HepG2 (cell line): ENCODE measurements around the gene ZNF853. TPM values are rescaled to one million over a fixed set of nuclear protein-coding genes. Genes with fewer than 3 reads are reported as not detected.

Experiments
- ATAC-seq: fragments of 200-7000 bp; cut with Tn5 transposase; 3 replicates; pipeline ENCODE4 v1.9.1; 2020; ENCODE audit warnings: mild to moderate bottlenecking, moderate library complexity
- BruUV-seq: library from RNA; stranded (reverse); fragments of 400-500 nt; replicated peaks from 2 replicates; lab custom pipeline; 2021; lab: Mats Ljungman, UMichigan
- CTCF ChIA-PET: fragments of 300-600 bp; formaldehyde crosslinking; extraction: SDS; loops from one replicate; lab custom pipeline; 2021; ENCODE audit warnings: low total read pairs, inconsistent platforms, low intra/inter-chr PET ratio; lab: Yijun Ruan, JAX
- POLR2A ChIA-PET: fragments of 350-600 bp; sonication (Branson Sonifier 250); formaldehyde crosslinking; loops from one replicate; lab custom pipeline; 2020; ENCODE audit warnings: antibody characterized with exemption, inconsistent platforms; lab: Yijun Ruan, JAX
- DNase-seq: peaks from one replicate; pipeline ENCODE4 v3.0.0-alpha.2; 2015; ENCODE audit warnings: low spot score
- FAIRE-seq: peaks from 3 replicates; lab custom pipeline; 2011; peaks lifted over from hg19 to GRCh38; lab: Jason Lieb, UNC
- H2AFZ ChIP-seq: one replicate; pipeline ENCODE4 v1.6.1; 2011; ENCODE audit warnings: low read length, inconsistent platforms
- H3K27ac ChIP-seq: fragments of 300-600 bp; 3 replicates; pipeline ENCODE4 v1.8.0; 2011; ENCODE audit warnings: mixed run types, mild to moderate bottlenecking, mixed read lengths, low read length, inconsistent platforms; ENCODE audit not compliant: insufficient read depth; ENCODE audit errors: extremely low read length
- H3K27me3 ChIP-seq, 2 experiments: fragments of 200-600 bp in 1 of 2; 2 replicates in 1 of 2; 3 replicates in 1 of 2; pipeline versions ENCODE4 v1.6.0 to v1.8.0; 2011; ENCODE audit warnings: low read length in 2 of 2, mild to moderate bottlenecking in 2 of 2, moderate library complexity in 2 of 2, inconsistent platforms in 1 of 2; ENCODE audit not compliant: insufficient read depth in 2 of 2, control insufficient read depth in 1 of 2
- H3K36me3 ChIP-seq, 2 experiments: fragments of 200-600 bp in 1 of 2; replicated peaks in 1 of 2; 2 replicates in 1 of 2; 3 replicates in 1 of 2; pipeline versions ENCODE4 v1.5.1 to v1.8.0; 2011; ENCODE audit warnings: low read length in 2 of 2, inconsistent platforms in 1 of 2; ENCODE audit not compliant: insufficient read depth in 2 of 2, control insufficient read depth in 1 of 2
- H3K4me1 ChIP-seq: 2 replicates; pipeline ENCODE4 v1.5.1; 2012; ENCODE audit warnings: low read length, inconsistent platforms; ENCODE audit not compliant: insufficient read depth
- H3K4me2 ChIP-seq: 2 replicates; pipeline ENCODE4 v1.6.0; 2011; ENCODE audit warnings: low read depth, low read length, inconsistent platforms
- H3K4me3 ChIP-seq, 3 experiments: fragments of 200-600 bp in 1 of 3; sonication (generic), shearing (Covaris generic) in 1 of 3; replicated peaks in 1 of 3; 2 replicates each; pipeline ENCODE4 v1.5.1; 2011 to 2016; ENCODE audit warnings: low read length in 3 of 3, inconsistent platforms in 2 of 3, low read depth in 2 of 3, mild to moderate bottlenecking in 2 of 3, control low read depth in 1 of 3, mixed read lengths in 1 of 3; ENCODE audit not compliant: insufficient read depth in 1 of 3
- H3K79me2 ChIP-seq: one replicate; pipeline ENCODE4 v1.6.1; 2011; ENCODE audit warnings: low read length, inconsistent platforms; ENCODE audit not compliant: insufficient read depth
- H3K9ac ChIP-seq: 2 replicates; pipeline ENCODE4 v1.6.0; 2011; ENCODE audit warnings: mild to moderate bottlenecking, low read depth, low read length, inconsistent platforms; ENCODE audit not compliant: insufficient read depth
- H3K9me3 ChIP-seq: 2 replicates; pipeline ENCODE4 v1.5.1; 2012; ENCODE audit warnings: mild to moderate bottlenecking, low read length
- H4K20me1 ChIP-seq: 2 replicates; pipeline ENCODE4 v1.6.0; 2011; ENCODE audit warnings: inconsistent platforms, mild to moderate bottlenecking, low read length, moderate library complexity; ENCODE audit not compliant: insufficient read depth
- ATAD3A ChIP-seq: sonication (generic); formaldehyde crosslinking; IDR thresholded peaks from 2 replicates; pipeline ENCODE4 v1.4.0; 2020; ENCODE audit warnings: missing genetic modification reagents
- ELF3 ChIP-seq: IDR thresholded peaks from 2 replicates; pipeline ENCODE4 v1.6.1; 2016; ENCODE audit warnings: missing genetic modification reagents, missing compliant biosample characterization
- FLYWCH1 ChIP-seq: sonication (generic); formaldehyde crosslinking; IDR thresholded peaks from 2 replicates; pipeline ENCODE4 v1.8.1; 2023; ENCODE audit warnings: mild to moderate bottlenecking, missing genetic modification reagents
- GTF3A ChIP-seq: sonication (generic); formaldehyde crosslinking; conservative IDR thresholded peaks from 2 replicates; pipeline ENCODE4 v1.4.0; 2020; ENCODE audit warnings: mild to moderate bottlenecking, missing genetic modification reagents
- HOXA3 ChIP-seq: sonication (generic); formaldehyde crosslinking; IDR thresholded peaks from 2 replicates; pipeline ENCODE4 v1.5.0; 2020; ENCODE audit warnings: missing genetic modification reagents
- KAT2B ChIP-seq: fragments of 150-350 bp; IDR thresholded peaks from 2 replicates; pipeline ENCODE4 v1.6.1; 2014; ENCODE audit warnings: low read depth, low read length, borderline replicate concordance
- KLF6 ChIP-seq: IDR thresholded peaks from 2 replicates; pipeline ENCODE4 v1.8.0; 2016; ENCODE audit warnings: missing biosample characterization, missing genetic modification reagents
- NFKB2 ChIP-seq: sonication (generic); formaldehyde crosslinking; IDR thresholded peaks from 2 replicates; pipeline ENCODE4 v1.4.0; 2020; ENCODE audit warnings: missing genetic modification reagents, borderline replicate concordance
- ZBTB21 ChIP-seq: sonication (generic); formaldehyde crosslinking; IDR thresholded peaks from 2 replicates; pipeline ENCODE4 v1.4.0; 2020; ENCODE audit warnings: missing genetic modification reagents
- ZHX1 ChIP-seq: sonication (generic); formaldehyde crosslinking; IDR thresholded peaks from 2 replicates; pipeline ENCODE4 v1.8.1; 2022; ENCODE audit warnings: low read depth, mild to moderate bottlenecking, missing genetic modification reagents
- ZMAT3 ChIP-seq: sonication (generic); formaldehyde crosslinking; conservative IDR thresholded peaks from 2 replicates; pipeline ENCODE4 v1.7.0; 2021; ENCODE audit warnings: missing genetic modification reagents
- ZNF326 ChIP-seq: sonication (generic); formaldehyde crosslinking; IDR thresholded peaks from 2 replicates; pipeline ENCODE4 v1.4.0; 2020; ENCODE audit warnings: missing genetic modification reagents, borderline replicate concordance
- WGBS: methylation state at CpG from one replicate; pipeline ENCODE4 v1.1.6; 2017; ENCODE audit warnings: low lambda C conversion rate; 5-methylcytosine and 5-hydroxymethylcytosine counted together
- in situ Hi-C: cut with HindIII; loops from 2 replicates; pipeline ENCODE4 v1.10.0; 2017; ENCODE audit warnings: low pct_unique_long_range_greater_than_20kb; ENCODE audit not compliant: extremely low pct_ligation_motif_present
- intact Hi-C: fragments of 100-400 bp; cut with micrococcal nuclease; formaldehyde crosslinking; loops from one replicate; pipeline ENCODE4 v1.10.0; 2022; ENCODE audit not compliant: unreplicated experiment
- polyA plus RNA-seq, 8 experiments: library from polyadenylated mRNA; depleted of rRNA in 3 of 8; stranded (reverse) in 7 of 8; unstranded in 1 of 8; fragments of >200 nt; fragmentation: Illumina TruSeq in 4 of 8; extraction: Trizol in 4 of 8; gene quantifications; 2 replicates each; pipeline versions ENCODE4 v1.2.1 to v1.2.3, GENCODE V29; 2011 to 2016; ENCODE audit warnings: low read depth in 4 of 8, missing spikeins in 1 of 8, mixed read lengths in 1 of 8; ENCODE audit not compliant: insufficient read depth in 1 of 8
- total RNA-seq, 5 experiments: library from RNA; depleted of rRNA; stranded (reverse); fragments of >200 nt; fragmentation: Illumina TruSeq; extraction: Trizol; gene quantifications; 2 replicates each; pipeline ENCODE4 v1.2.3, GENCODE V29; 2016; ENCODE audit warnings: low read depth in 1 of 5
- TF ChIP-seq, protein P1 (sequence below): sonication (generic); formaldehyde crosslinking; IDR thresholded peaks from 2 replicates; pipeline ENCODE4 v1.5.1; 2020; ENCODE audit warnings: mild to moderate bottlenecking, missing genetic modification reagents, moderate library complexity
- TF ChIP-seq, protein P2 (sequence below): sonication (generic); formaldehyde crosslinking; IDR thresholded peaks from 2 replicates; pipeline ENCODE4 v1.4.0; 2020; ENCODE audit warnings: missing genetic modification reagents, borderline replicate concordance
- TF ChIP-seq, protein P3 (sequence below): sonication (generic); formaldehyde crosslinking; IDR thresholded peaks from 2 replicates; pipeline ENCODE4 v1.9.0; 2022; ENCODE audit warnings: missing genetic modification reagents, mild to moderate bottlenecking, borderline replicate concordance

Gene ZNF853
- total and polyA plus RNA-seq, 2 of the 13 experiments (the other 11 are each of a cell fraction or from before 2014, with no cell fraction given): 2.1 to 6.2 TPM

DNA sequence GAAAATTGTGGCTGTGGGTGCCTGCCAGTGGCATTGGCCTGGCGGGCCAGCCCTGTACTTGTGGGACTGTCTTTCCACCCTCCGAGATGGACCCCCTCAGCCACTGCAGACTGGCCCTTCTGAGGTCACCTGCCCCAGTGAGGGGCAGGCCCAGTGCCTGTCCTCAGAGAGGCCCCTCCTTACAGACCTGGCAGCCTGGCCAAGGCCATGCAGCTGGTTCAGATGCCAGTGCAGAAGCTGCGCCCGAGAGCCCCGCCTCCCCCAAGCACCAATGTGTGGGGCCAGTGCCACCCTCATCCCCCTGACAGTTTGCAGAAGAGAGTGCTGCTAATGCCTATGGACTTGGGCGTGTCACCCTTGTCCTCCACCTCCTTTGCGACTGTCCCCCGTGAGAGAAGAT is 31.7 kb downstream of the ZNF853 start:
- intact Hi-C loops: no loop called here
- Histone ChIP-seq H3K9me3 (no peaks in the 10 kb centered on the region), H3K27ac (no peak overlapping the region), H2AFZ (no peak overlapping the region), H4K20me1 (no peaks in the 10 kb centered on the region), H3K4me2 (no peak overlapping the region), H3K36me3 (peaks cover 17 to 45% of the 10 kb centered on the region in 2 experiments; a peak in 4 of 5 replicates), H3K4me1 (no peaks in the 10 kb centered on the region), H3K79me2 (no peaks in the 10 kb centered on the region), H3K27me3 (no peaks in the 10 kb centered on the region), H3K9ac (no peak overlapping the region), H3K4me3 (no peak overlapping the region)
- no peak for ATAC-seq
- ChIA-PET POLR2A (no interaction called here), CTCF (no interaction called here)
- in situ Hi-C loops: no loop called here
- no peak for FAIRE-seq
- 93% methylated on average over 3 of the region's 8 CpGs for whole genome bisulfite sequencing
- no TSS peak for BruUV-seq
- no peak for DNase-seq
- TF ChIP-seq HOXA3 (CRISPR knock-in tag) (no peak), ZHX1 (CRISPR knock-in tag) (no peak), ATAD3A (no peak), ZMAT3 (CRISPR knock-in tag) (no peak), FLYWCH1 (CRISPR knock-in tag) (no peak), ELF3 (CRISPR knock-in tag) (no peak), ZBTB21 (CRISPR knock-in tag) (no peak), KAT2B (no peak), NFKB2 (no peak), KLF6 (CRISPR knock-in tag) (no peak), GTF3A (no peak), ZNF326 (CRISPR knock-in tag) (no peak)
- TF ChIP-seq, protein P1, sequence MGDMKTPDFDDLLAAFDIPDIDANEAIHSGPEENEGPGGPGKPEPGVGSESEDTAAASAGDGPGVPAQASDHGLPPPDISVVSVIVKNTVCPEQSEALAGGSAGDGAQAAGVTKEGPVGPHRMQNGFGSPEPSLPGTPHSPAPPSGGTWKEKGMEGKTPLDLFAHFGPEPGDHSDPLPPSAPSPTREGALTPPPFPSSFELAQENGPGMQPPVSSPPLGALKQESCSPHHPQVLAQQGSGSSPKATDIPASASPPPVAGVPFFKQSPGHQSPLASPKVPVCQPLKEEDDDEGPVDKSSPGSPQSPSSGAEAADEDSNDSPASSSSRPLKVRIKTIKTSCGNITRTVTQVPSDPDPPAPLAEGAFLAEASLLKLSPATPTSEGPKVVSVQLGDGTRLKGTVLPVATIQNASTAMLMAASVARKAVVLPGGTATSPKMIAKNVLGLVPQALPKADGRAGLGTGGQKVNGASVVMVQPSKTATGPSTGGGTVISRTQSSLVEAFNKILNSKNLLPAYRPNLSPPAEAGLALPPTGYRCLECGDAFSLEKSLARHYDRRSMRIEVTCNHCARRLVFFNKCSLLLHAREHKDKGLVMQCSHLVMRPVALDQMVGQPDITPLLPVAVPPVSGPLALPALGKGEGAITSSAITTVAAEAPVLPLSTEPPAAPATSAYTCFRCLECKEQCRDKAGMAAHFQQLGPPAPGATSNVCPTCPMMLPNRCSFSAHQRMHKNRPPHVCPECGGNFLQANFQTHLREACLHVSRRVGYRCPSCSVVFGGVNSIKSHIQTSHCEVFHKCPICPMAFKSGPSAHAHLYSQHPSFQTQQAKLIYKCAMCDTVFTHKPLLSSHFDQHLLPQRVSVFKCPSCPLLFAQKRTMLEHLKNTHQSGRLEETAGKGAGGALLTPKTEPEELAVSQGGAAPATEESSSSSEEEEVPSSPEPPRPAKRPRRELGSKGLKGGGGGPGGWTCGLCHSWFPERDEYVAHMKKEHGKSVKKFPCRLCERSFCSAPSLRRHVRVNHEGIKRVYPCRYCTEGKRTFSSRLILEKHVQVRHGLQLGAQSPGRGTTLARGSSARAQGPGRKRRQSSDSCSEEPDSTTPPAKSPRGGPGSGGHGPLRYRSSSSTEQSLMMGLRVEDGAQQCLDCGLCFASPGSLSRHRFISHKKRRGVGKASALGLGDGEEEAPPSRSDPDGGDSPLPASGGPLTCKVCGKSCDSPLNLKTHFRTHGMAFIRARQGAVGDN (CRISPR knock-in tag): no peak
- TF ChIP-seq, protein P2, sequence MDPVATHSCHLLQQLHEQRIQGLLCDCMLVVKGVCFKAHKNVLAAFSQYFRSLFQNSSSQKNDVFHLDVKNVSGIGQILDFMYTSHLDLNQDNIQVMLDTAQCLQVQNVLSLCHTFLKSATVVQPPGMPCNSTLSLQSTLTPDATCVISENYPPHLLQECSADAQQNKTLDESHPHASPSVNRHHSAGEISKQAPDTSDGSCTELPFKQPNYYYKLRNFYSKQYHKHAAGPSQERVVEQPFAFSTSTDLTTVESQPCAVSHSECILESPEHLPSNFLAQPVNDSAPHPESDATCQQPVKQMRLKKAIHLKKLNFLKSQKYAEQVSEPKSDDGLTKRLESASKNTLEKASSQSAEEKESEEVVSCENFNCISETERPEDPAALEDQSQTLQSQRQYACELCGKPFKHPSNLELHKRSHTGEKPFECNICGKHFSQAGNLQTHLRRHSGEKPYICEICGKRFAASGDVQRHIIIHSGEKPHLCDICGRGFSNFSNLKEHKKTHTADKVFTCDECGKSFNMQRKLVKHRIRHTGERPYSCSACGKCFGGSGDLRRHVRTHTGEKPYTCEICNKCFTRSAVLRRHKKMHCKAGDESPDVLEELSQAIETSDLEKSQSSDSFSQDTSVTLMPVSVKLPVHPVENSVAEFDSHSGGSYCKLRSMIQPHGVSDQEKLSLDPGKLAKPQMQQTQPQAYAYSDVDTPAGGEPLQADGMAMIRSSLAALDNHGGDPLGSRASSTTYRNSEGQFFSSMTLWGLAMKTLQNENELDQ: no peak
- TF ChIP-seq, protein P3, sequence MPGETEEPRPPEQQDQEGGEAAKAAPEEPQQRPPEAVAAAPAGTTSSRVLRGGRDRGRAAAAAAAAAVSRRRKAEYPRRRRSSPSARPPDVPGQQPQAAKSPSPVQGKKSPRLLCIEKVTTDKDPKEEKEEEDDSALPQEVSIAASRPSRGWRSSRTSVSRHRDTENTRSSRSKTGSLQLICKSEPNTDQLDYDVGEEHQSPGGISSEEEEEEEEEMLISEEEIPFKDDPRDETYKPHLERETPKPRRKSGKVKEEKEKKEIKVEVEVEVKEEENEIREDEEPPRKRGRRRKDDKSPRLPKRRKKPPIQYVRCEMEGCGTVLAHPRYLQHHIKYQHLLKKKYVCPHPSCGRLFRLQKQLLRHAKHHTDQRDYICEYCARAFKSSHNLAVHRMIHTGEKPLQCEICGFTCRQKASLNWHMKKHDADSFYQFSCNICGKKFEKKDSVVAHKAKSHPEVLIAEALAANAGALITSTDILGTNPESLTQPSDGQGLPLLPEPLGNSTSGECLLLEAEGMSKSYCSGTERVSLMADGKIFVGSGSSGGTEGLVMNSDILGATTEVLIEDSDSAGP (CRISPR knock-in tag): no peak
